ENCODE data around the gene LBP.

- TF ChIP-seq CTCF (conservative IDR thresholded peaks at IDR 0.05 in 1 of 2, IDR thresholded peaks at IDR 0.05 in 1 of 2; ENCODE audit: low read depth in 1 of 2, low read length in 2 of 2) (no peak), EZH2 (IDR thresholded peaks at IDR 0.05; ENCODE audit: low read length, missing control alignments) (no peak)
Measured at GRCh38 chr20:38353316-38353715, 7.0 kb downstream of the LBP start.

Measured in fibroblast of lung (primary cell).